HepG2 (cell line): ENCODE data around the gene AFF1. TPM values are rescaled to one million over a fixed set of nuclear protein-coding genes. Genes with fewer than 3 reads are reported as not detected.

Experiments
- AGO1 ChIP-seq: fragments of 200-400 bp; formaldehyde crosslinking; IDR thresholded peaks from 2 replicates; pipeline ENCODE4 v1.6.1; 2017; ENCODE audit warnings: mild to moderate bottlenecking, low read depth, low read length, moderate library complexity; ENCODE audit not compliant: poor library complexity, severe bottlenecking
- BCL6 ChIP-seq: IDR thresholded peaks from 2 replicates; pipeline ENCODE4 v1.6.1; 2016; ENCODE audit warnings: missing genetic modification reagents, missing compliant biosample characterization
- FOXK2 ChIP-seq: fragments of 450-650 bp; IDR thresholded peaks from 2 replicates; pipeline ENCODE4 v1.6.1; 2016
- GTF3A ChIP-seq: sonication (generic); formaldehyde crosslinking; conservative IDR thresholded peaks from 2 replicates; pipeline ENCODE4 v1.4.0; 2020; ENCODE audit warnings: mild to moderate bottlenecking, missing genetic modification reagents
- NFE2L2 ChIP-seq: fragments of 150-350 bp; IDR thresholded peaks from 2 replicates; pipeline ENCODE4 v1.6.1; 2014; ENCODE audit warnings: low read length
- SMARCE1 ChIP-seq: fragments of 450-650 bp; IDR thresholded peaks from 2 replicates; pipeline ENCODE4 v1.6.1; 2017; ENCODE audit warnings: borderline replicate concordance
- SNRNP70 ChIP-seq: fragments of 200-400 bp; formaldehyde crosslinking; IDR thresholded peaks from 2 replicates; pipeline ENCODE4 v1.6.1; 2017; ENCODE audit warnings: mild to moderate bottlenecking, low read depth, low read length, moderate library complexity
- SOX5 ChIP-seq: IDR thresholded peaks from 2 replicates; pipeline ENCODE4 v1.6.1; 2016; ENCODE audit warnings: borderline replicate concordance
- TGIF2 ChIP-seq: IDR thresholded peaks from 2 replicates; pipeline ENCODE4 v1.6.1; 2016; ENCODE audit warnings: control low read depth, missing compliant biosample characterization
- ZBTB20 ChIP-seq: sonication (generic); formaldehyde crosslinking; IDR thresholded peaks from 2 replicates; pipeline ENCODE4 v1.8.1; 2023; ENCODE audit warnings: missing genetic modification reagents, low read depth, mild to moderate bottlenecking, borderline replicate concordance
- ZC3H13 ChIP-seq: sonication (generic); formaldehyde crosslinking; IDR thresholded peaks from 2 replicates; pipeline ENCODE4 v1.8.1; 2023; ENCODE audit warnings: mild to moderate bottlenecking, missing genetic modification reagents, moderate library complexity
- ZNF143 ChIP-seq: sonication (generic); formaldehyde crosslinking; IDR thresholded peaks from 2 replicates; pipeline ENCODE4 v1.4.0; 2020; ENCODE audit warnings: missing genetic modification reagents
- ZNF230 ChIP-seq: sonication (generic); formaldehyde crosslinking; IDR thresholded peaks from 2 replicates; pipeline ENCODE4 v1.4.0; 2020; ENCODE audit warnings: mild to moderate bottlenecking, missing genetic modification reagents
- ZNF484 ChIP-seq: sonication (generic); formaldehyde crosslinking; IDR thresholded peaks from 2 replicates; pipeline ENCODE4 v1.5.1; 2020; ENCODE audit warnings: mild to moderate bottlenecking, low read depth, missing genetic modification reagents, borderline replicate concordance
- ZNF558 ChIP-seq: sonication (generic); formaldehyde crosslinking; IDR thresholded peaks from 2 replicates; pipeline ENCODE4 v1.9.0; 2022; ENCODE audit warnings: mild to moderate bottlenecking, missing genetic modification reagents, borderline replicate concordance
- ZNF776 ChIP-seq: sonication (generic); formaldehyde crosslinking; IDR thresholded peaks from 2 replicates; pipeline ENCODE4 v1.4.0; 2020; ENCODE audit warnings: mild to moderate bottlenecking, missing genetic modification reagents
- polyA plus RNA-seq, 8 experiments: library from polyadenylated mRNA; depleted of rRNA in 3 of 8; stranded (reverse) in 7 of 8; unstranded in 1 of 8; fragments of >200 nt; fragmentation: Illumina TruSeq in 4 of 8; extraction: Trizol in 4 of 8; gene quantifications; 2 replicates each; pipeline versions ENCODE4 v1.2.1 to v1.2.3, GENCODE V29; 2011 to 2016; ENCODE audit warnings: low read depth in 4 of 8, missing spikeins in 1 of 8, mixed read lengths in 1 of 8; ENCODE audit not compliant: insufficient read depth in 1 of 8
- total RNA-seq, 5 experiments: library from RNA; depleted of rRNA; stranded (reverse); fragments of >200 nt; fragmentation: Illumina TruSeq; extraction: Trizol; gene quantifications; 2 replicates each; pipeline ENCODE4 v1.2.3, GENCODE V29; 2016; ENCODE audit warnings: low read depth in 1 of 5
- TF ChIP-seq, protein P1 (sequence below): sonication (generic); formaldehyde crosslinking; IDR thresholded peaks from 2 replicates; pipeline ENCODE4 v1.5.0; 2020; ENCODE audit warnings: missing genetic modification reagents
- TF ChIP-seq, protein P2 (sequence below): sonication (generic); formaldehyde crosslinking; IDR thresholded peaks from 2 replicates; pipeline ENCODE4 v1.4.0; 2020; ENCODE audit warnings: missing genetic modification reagents
- TF ChIP-seq, protein P3 (sequence below): sonication (generic); formaldehyde crosslinking; IDR thresholded peaks from 2 replicates; pipeline ENCODE4 v1.5.1; 2020; ENCODE audit warnings: missing genetic modification reagents, mild to moderate bottlenecking, borderline replicate concordance
- TF ChIP-seq, protein P4 (sequence below): sonication (generic); formaldehyde crosslinking; IDR thresholded peaks from 2 replicates; pipeline ENCODE4 v1.4.0; 2020; ENCODE audit warnings: missing genetic modification reagents
- TF ChIP-seq, protein P5 (sequence below): IDR thresholded peaks from 2 replicates; pipeline ENCODE4 v1.6.1; 2018; ENCODE audit warnings: missing genetic modification reagents

The AFF1 gene
- total and polyA plus RNA-seq, 2 of the 13 experiments (the other 11 are each of a cell fraction or from before 2014, with no cell fraction given), result 15.5 to 15.9 TPM

DNA sequence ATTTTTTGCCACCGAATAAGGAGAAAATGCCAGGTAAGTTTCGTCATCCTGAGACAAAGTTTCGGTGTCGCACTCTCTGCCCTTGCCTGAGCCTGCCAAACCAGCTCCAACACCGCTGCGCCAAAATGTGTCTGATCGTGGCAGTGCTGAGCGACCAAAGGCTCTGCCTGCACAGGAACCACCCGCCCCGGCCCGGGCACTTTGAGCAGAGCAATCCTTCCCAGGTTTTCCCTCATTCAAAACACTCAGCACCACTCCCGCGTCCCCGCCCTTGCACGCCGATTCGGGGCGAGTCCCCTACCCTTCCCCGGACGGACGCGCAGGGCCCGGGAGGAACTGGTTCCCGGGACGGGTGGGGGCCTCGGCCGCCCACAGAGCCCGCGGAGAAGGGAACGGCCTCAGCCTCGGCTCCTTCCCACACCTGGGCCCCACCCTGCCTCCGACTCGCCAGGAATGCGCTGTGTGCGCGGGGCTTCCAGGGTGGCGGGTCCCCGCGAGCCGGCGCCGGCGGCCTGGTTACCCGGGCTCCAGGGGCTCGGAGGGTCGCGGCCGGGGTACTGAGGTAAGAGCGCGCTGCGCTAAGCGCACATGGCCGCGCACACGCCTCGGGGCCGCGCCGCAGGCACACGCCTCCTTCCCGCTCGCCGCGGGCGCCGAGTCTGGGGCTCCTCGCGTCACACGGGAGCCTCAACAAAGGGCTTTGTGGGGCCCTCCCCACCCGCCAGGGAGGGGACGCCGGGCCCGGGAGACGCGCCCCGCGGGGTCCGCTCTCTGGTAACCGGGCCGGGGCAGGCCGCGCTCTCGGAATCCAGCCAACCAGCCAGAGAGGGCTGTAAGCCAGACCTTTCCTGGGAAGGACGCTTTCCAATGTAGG is 42.8 kb upstream of the AFF1 start, which contains the start of gene C4orf36 (continued):
- TF ChIP-seq TGIF2 (CRISPR knock-in tag) (no peak), ZNF230 (CRISPR knock-in tag) (no peak), GTF3A (CRISPR knock-in tag) (no peak), SOX5 (CRISPR knock-in tag) (no peak), FOXK2 (no peak), ZC3H13 (CRISPR knock-in tag) (peak; percentile 39; the same call in 1 of the 2 replicates), AGO1 (peak; percentile 21), ZNF776 (CRISPR knock-in tag) (no peak; the same call in 1 of the 2 replicates), BCL6 (CRISPR knock-in tag) (no peak), ZNF143 (CRISPR knock-in tag) (no peak), ZBTB20 (CRISPR knock-in tag) (no peak), NFE2L2 (no peak), ZNF558 (CRISPR knock-in tag) (no peak), SMARCE1 (no peak), ZNF484 (CRISPR knock-in tag) (no peak), SNRNP70 (no peak)
- TF ChIP-seq, protein P1, sequence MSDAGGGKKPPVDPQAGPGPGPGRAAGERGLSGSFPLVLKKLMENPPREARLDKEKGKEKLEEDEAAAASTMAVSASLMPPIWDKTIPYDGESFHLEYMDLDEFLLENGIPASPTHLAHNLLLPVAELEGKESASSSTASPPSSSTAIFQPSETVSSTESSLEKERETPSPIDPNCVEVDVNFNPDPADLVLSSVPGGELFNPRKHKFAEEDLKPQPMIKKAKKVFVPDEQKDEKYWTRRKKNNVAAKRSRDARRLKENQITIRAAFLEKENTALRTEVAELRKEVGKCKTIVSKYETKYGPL (CRISPR knock-in tag), result no peak
- TF ChIP-seq, protein P2, sequence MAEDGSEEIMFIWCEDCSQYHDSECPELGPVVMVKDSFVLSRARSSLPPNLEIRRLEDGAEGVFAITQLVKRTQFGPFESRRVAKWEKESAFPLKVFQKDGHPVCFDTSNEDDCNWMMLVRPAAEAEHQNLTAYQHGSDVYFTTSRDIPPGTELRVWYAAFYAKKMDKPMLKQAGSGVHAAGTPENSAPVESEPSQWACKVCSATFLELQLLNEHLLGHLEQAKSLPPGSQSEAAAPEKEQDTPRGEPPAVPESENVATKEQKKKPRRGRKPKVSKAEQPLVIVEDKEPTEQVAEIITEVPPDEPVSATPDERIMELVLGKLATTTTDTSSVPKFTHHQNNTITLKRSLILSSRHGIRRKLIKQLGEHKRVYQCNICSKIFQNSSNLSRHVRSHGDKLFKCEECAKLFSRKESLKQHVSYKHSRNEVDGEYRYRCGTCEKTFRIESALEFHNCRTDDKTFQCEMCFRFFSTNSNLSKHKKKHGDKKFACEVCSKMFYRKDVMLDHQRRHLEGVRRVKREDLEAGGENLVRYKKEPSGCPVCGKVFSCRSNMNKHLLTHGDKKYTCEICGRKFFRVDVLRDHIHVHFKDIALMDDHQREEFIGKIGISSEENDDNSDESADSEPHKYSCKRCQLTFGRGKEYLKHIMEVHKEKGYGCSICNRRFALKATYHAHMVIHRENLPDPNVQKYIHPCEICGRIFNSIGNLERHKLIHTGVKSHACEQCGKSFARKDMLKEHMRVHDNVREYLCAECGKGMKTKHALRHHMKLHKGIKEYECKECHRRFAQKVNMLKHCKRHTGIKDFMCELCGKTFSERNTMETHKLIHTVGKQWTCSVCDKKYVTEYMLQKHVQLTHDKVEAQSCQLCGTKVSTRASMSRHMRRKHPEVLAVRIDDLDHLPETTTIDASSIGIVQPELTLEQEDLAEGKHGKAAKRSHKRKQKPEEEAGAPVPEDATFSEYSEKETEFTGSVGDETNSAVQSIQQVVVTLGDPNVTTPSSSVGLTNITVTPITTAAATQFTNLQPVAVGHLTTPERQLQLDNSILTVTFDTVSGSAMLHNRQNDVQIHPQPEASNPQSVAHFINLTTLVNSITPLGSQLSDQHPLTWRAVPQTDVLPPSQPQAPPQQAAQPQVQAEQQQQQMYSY (CRISPR knock-in tag), result peak; percentile 92
- TF ChIP-seq, protein P3, sequence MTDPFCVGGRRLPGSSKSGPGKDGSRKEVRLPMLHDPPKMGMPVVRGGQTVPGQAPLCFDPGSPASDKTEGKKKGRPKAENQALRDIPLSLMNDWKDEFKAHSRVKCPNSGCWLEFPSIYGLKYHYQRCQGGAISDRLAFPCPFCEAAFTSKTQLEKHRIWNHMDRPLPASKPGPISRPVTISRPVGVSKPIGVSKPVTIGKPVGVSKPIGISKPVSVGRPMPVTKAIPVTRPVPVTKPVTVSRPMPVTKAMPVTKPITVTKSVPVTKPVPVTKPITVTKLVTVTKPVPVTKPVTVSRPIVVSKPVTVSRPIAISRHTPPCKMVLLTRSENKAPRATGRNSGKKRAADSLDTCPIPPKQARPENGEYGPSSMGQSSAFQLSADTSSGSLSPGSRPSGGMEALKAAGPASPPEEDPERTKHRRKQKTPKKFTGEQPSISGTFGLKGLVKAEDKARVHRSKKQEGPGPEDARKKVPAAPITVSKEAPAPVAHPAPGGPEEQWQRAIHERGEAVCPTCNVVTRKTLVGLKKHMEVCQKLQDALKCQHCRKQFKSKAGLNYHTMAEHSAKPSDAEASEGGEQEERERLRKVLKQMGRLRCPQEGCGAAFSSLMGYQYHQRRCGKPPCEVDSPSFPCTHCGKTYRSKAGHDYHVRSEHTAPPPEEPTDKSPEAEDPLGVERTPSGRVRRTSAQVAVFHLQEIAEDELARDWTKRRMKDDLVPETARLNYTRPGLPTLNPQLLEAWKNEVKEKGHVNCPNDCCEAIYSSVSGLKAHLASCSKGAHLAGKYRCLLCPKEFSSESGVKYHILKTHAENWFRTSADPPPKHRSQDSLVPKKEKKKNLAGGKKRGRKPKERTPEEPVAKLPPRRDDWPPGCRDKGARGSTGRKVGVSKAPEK, result no peak
- TF ChIP-seq, protein P4, sequence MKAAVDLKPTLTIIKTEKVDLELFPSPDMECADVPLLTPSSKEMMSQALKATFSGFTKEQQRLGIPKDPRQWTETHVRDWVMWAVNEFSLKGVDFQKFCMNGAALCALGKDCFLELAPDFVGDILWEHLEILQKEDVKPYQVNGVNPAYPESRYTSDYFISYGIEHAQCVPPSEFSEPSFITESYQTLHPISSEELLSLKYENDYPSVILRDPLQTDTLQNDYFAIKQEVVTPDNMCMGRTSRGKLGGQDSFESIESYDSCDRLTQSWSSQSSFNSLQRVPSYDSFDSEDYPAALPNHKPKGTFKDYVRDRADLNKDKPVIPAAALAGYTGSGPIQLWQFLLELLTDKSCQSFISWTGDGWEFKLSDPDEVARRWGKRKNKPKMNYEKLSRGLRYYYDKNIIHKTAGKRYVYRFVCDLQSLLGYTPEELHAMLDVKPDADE (CRISPR knock-in tag), result no peak
- TF ChIP-seq, protein P5, sequence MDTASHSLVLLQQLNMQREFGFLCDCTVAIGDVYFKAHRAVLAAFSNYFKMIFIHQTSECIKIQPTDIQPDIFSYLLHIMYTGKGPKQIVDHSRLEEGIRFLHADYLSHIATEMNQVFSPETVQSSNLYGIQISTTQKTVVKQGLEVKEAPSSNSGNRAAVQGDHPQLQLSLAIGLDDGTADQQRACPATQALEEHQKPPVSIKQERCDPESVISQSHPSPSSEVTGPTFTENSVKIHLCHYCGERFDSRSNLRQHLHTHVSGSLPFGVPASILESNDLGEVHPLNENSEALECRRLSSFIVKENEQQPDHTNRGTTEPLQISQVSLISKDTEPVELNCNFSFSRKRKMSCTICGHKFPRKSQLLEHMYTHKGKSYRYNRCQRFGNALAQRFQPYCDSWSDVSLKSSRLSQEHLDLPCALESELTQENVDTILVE (CRISPR knock-in tag), result no peak
